ENCODE measurements around the gene PTTG1IP. TPM values are rescaled to one million over a fixed set of nuclear protein-coding genes. Genes with fewer than 3 reads are reported as not detected.

The PTTG1IP gene
- total and polyA plus RNA-seq, 10 of the 15 experiments (the other 5 are each of a cell fraction or from before 2014, with no cell fraction given) = 2.4 to 56.4 (median 44.4) TPM

GRCh38 chr21:44801468-44802395, 71.8 kb downstream of the PTTG1IP start, which contains the start of gene UBE2G2 (continued):
- TF ChIP-seq E2F8 (IDR thresholded peaks at IDR 0.05; ENCODE audit: low read depth, partially characterized antibody) (no peak), GATAD2B (conservative IDR thresholded peaks at IDR 0.05; ENCODE audit: low read depth) (peak; percentile 89), HCFC1 (IDR thresholded peaks at IDR 0.05; ENCODE audit: low read length) (peak; percentile 72), RB1 (IDR thresholded peaks at IDR 0.05; ENCODE audit: borderline replicate concordance) (peak; percentile 87; the same call in 1 of the 2 replicates), ZNF274 (IDR thresholded peaks at IDR 0.05; ENCODE audit: insufficient read depth, insufficient read length) (no peak), DPF2 (IDR thresholded peaks at IDR 0.05) (peak; percentile 68), IRF5 (IDR thresholded peaks at IDR 0.05; ENCODE audit: borderline replicate concordance) (no peak), SPI1 (IDR thresholded peaks at IDR 0.05; ENCODE audit: borderline replicate concordance, insufficient read depth, low read depth, low read length) (no peak), ZBTB33 (IDR thresholded peaks at IDR 0.05) (no peak), NBN (IDR thresholded peaks at IDR 0.05) (0 out of 2 replicates have a peak, but pooled peaks have one; percentile 11), ZNF384 (IDR thresholded peaks at IDR 0.05; ENCODE audit: borderline replicate concordance, low read depth, low read length) (no peak), KLF5 (IDR thresholded peaks at IDR 0.05; ENCODE audit: partially characterized antibody) (peak; percentile 51), SUZ12 (IDR thresholded peaks at IDR 0.05; ENCODE audit: unreplicated experiment) (no peak), NFYA (IDR thresholded peaks at IDR 0.05; ENCODE audit: borderline replicate concordance, low read depth, low read length) (no peak), ASH2L (IDR thresholded peaks at IDR 0.05; ENCODE audit: borderline replicate concordance, low read depth) (peak; percentile 85; the same call in 1 of the 2 replicates), SMARCA5 (IDR thresholded peaks at IDR 0.05) (no peak), GABPA (IDR thresholded peaks at IDR 0.05; ENCODE audit: low read depth) (peak; percentile 95)
- TF ChIP-seq, protein P1, sequence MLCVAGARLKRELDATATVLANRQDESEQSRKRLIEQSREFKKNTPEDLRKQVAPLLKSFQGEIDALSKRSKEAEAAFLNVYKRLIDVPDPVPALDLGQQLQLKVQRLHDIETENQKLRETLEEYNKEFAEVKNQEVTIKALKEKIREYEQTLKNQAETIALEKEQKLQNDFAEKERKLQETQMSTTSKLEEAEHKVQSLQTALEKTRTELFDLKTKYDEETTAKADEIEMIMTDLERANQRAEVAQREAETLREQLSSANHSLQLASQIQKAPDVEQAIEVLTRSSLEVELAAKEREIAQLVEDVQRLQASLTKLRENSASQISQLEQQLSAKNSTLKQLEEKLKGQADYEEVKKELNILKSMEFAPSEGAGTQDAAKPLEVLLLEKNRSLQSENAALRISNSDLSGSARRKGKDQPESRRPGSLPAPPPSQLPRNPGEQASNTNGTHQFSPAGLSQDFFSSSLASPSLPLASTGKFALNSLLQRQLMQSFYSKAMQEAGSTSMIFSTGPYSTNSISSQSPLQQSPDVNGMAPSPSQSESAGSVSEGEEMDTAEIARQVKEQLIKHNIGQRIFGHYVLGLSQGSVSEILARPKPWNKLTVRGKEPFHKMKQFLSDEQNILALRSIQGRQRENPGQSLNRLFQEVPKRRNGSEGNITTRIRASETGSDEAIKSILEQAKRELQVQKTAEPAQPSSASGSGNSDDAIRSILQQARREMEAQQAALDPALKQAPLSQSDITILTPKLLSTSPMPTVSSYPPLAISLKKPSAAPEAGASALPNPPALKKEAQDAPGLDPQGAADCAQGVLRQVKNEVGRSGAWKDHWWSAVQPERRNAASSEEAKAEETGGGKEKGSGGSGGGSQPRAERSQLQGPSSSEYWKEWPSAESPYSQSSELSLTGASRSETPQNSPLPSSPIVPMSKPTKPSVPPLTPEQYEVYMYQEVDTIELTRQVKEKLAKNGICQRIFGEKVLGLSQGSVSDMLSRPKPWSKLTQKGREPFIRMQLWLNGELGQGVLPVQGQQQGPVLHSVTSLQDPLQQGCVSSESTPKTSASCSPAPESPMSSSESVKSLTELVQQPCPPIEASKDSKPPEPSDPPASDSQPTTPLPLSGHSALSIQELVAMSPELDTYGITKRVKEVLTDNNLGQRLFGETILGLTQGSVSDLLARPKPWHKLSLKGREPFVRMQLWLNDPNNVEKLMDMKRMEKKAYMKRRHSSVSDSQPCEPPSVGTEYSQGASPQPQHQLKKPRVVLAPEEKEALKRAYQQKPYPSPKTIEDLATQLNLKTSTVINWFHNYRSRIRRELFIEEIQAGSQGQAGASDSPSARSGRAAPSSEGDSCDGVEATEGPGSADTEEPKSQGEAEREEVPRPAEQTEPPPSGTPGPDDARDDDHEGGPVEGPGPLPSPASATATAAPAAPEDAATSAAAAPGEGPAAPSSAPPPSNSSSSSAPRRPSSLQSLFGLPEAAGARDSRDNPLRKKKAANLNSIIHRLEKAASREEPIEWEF (IDR thresholded peaks at IDR 0.05; ENCODE audit: insufficient replicate concordance, low read depth, low read length) = no peak
